ENCODE measurements around the gene DDX39A.

GRCh38 chr19:14418856-14419105, 360 bp downstream of the DDX39A start:
- no peak for TF ChIP-seq EZH2phosphoT487 (IDR thresholded peaks at IDR 0.05; ENCODE audit: insufficient read depth, low read depth)
- TF ChIP-seq EZH2 (IDR thresholded peaks at IDR 0.05; ENCODE audit: insufficient read depth, poor library complexity, severe bottlenecking), result no peak

Measured in GM23248 (cell line).